DMS 273 treated with DMSO at 0.1 percent for 48 hours (cell line): ENCODE measurements around the gene JOSD1.

Experiments
- DNase-seq: peaks from one replicate; lab custom pipeline; 2025; lab: John Stamatoyannopoulos, UW

The JOSD1 gene

GRCh38 chr22:38733329-38733723, 32.6 kb upstream of the JOSD1 start:
- no peak for DNase-seq

DNA sequence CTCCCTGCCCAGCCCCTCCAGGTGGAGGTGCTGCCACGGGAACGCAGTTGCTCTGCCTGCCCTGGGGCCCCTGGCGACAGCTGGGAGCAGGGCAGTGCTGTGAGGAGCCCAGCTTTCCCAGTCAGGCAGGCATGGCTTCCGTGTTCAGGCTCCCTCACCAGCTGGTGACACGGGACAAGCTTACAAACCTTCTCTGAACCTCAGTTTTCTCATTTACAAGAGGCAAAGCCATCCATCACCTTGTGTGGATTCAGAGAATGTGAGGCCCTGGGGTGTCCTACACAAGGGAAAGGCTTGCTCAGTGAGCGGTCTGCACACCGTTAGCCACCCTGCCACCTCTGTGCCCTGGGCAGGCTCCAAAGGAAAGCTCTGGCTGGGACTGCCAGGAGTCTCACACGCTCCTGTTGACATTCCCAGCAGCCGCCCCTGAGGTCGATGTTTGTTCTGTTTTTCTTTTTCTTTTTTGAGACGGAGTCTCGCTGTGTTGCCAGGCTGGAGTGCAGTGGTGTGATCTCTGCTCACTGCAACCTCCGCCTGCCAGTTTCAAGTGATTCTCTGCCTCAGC, 31.6 kb upstream of the JOSD1 start:
- no peak for DNase-seq

- no peak for DNase-seq
These were observed 31.0 kb upstream of the JOSD1 start for GRCh38 chr22:38731703-38732161.

GRCh38 chr22:38730411-38730871, 29.7 kb upstream of the JOSD1 start:
- DNase-seq: no peak

- no peak for DNase-seq
These were observed 29.2 kb upstream of the JOSD1 start for GRCh38 chr22:38729946-38730345.

- no peak for DNase-seq
These were observed 28.4 kb upstream of the JOSD1 start for GRCh38 chr22:38728871-38729796.

DNA sequence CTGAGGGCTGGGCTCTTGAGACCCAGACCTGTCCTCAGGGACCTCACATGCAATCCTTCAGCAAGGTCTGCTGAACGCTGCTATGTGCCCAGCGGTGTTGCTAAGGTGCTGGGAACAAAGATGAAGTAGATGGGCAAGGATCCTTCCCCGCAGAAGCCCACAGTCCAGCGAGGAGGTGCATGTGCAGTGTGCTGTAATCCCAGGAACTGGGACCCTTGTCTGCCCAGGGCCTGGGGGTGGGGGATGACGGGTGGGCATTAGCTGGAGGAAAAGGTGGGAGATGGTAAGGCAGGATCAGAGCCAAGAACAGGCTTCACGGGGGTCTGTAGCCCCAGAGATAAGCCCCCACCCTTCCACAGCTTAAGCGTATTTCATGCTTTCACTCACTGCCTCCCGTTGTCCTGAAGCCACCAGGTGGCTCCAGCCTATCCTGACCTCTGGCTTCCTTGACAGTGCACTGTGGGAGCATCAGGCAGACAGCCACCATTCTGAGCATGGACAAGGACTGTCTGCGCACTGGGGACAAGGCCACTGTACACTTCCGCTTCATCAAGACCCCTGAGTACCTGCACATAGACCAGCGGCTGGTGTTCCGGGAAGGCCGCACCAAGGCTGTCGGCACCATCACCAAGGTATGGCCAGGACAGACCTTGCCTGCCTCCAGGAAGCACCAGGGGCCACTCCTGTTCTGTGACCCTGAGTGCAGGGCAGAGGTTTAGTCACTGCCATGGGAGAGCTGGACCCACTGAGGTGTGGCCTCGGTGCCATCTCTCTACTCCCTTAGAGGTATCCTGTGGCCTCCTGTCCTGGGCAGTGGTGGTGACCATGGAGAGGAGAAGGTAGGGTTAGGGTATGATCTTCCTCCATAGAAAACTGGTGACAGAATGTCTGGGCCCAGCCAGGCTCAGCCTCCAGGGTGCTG, 27.0 kb upstream of the JOSD1 start:
- no peak for DNase-seq

DNA sequence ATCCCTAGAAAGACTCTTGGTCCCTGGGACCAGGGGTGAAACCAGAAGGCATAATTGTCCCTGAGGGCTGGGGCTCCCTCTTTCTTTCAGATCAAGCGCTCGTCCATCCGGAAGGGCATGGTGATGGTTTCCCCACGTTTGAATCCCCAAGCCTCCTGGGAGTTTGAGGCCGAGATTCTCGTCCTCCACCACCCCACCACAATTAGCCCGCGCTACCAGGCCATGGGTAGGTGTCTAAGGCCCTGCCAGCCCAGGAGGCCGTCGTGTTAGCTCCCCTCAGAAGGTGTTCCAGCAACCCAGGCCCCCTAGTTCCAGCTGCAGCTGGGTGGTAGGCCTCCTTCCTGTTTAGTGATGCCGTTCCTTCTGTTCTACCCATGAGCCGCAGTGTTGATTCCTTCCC, 26.4 kb upstream of the JOSD1 start:
- no peak for DNase-seq

DNA sequence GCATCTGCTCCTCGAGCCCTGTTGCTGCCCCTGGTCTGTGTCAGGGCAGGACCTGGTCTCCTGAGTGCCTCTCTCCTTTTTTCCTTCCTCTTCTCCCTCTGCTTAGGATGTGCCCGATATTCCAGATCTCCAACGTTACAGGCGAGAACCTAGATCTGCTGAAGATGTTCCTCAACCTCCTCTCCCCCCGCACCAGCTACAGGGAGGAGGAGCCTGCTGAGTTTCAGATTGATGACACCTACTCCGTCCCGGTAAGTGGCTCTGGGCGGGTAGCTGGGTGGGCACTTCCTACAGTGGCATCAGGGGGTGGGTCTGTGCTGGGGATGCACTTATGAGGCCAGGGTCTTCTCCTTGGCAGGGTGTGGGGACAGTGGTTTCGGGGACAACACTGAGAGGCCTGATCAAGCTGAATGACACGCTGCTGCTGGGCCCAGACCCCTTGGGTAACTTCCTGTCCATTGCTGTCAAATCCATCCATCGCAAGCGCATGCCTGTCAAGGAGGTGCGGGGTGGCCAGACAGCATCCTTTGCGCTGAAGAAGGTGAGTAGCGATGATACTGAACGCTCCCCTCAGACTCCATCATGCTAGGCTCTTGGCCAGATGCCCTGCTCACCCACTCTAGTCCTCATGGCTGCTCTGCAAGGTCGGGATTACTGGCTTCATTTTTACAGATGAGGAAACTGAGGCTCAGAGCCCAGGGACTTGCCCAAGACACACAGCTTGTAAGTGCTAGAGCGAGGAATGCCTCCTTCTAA, 25.3 kb upstream of the JOSD1 start:
- no peak for DNase-seq

GRCh38 chr22:38724926-38725571, 24.3 kb upstream of the JOSD1 start:
- no peak for DNase-seq

- DNase-seq: no peak
These were observed 23.4 kb upstream of the JOSD1 start for GRCh38 chr22:38724176-38724575.

DNA sequence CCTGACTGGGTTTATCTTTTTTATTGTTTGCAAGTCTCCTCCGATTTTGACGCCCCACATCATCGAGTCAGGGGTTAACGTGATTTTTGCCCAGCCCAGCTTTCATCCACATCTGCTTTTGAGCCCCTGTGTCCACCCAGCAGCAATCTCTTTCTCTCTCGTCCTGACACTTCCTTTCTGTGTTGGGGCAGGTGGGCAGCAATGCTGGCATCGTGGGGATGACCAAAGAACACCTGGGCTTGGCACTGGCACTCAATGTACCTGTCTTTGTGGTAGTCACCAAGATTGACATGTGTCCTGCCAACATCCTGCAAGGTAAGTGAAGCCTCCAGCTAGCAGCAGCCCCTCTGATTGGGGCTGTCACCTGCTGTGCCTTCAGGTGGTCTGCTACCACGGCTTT, 20.8 kb upstream of the JOSD1 start:
- DNase-seq: no peak

- DNase-seq: no peak
These were observed 19.6 kb upstream of the JOSD1 start for GRCh38 chr22:38720350-38720749.

GRCh38 chr22:38719196-38719595, 18.5 kb upstream of the JOSD1 start:
- DNase-seq: no peak

DNA sequence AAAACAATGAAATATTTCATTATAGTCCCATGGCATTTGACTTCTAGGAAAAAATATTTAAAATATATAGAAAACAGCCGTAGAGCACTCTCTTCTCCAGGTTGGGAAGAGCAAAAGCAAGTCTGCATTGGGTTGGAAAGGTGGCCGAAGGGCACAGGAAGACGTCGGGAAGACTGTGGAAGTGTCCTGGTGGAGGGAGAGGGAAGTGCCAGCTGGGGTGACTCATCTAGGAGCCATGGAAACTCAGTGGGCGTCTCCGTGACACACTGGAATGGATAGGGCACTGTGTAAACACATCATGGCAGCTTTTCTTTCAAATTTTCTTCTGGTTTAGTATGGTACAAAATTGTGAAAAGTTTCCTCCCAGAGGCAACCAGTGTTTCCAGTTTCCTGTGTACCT, 17.7 kb upstream of the JOSD1 start:
- DNase-seq: peak; percentile 18

GRCh38 chr22:38717244-38717643, 16.5 kb upstream of the JOSD1 start:
- DNase-seq: no peak

DNA sequence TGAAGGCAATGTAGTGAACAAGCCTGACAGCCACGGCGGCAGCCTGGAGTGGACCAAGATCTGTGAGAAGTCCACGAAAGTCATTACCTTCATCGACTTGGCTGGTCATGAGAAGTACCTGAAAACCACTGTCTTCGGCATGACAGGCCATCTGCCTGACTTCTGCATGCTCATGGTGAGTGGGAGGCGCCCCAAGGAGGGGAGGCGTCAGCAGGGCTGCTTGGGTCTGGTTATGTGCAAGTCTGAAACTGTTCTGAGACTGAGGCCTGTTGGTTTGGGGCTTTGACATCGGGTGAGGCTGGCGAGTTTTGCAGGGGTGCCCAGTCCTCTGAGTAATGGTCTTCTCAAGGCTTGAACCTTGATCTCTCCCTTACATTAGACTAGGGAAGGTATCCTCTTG, 16.1 kb upstream of the JOSD1 start:
- DNase-seq: no peak

DNA sequence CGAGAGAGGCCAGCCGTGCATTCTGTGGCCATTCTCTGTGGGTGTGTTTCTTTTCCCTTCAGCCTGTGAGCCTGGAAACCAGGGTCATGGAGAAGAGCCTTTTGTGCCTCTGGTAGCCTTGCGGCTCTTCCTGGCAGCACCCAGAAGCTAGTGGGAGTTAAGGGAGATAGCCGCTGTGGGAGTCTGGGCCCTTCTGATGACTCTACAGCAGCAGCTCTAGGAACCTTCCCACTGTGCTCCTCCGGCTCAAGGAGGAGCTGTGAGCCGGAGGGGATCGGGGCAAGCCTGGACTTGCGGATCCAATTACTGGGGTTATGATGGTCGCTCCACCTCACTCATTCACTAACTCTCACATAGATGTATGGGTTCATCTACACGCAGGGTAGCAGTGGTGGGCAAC, 15.5 kb upstream of the JOSD1 start:
- DNase-seq: no peak

DNA sequence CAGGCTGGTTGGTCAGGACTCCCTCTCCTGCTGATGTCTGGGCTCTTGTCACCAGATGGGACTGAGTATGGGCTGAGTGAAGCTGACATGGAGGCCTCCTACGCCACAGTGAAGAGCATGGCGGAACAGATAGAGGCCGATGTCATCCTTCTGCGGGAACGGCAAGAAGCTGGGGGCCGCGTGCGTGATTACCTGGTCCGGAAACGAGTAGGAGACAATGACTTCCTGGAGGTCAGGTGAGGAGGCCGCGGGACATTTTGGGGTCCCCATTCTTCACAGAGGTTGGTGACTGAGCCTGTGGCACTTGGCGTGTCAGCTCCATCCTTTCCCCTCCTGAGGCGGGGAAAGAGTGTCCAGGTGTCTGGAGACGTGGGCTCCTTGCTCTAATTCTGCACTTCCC, 15.1 kb upstream of the JOSD1 start:
- no peak for DNase-seq

DNA sequence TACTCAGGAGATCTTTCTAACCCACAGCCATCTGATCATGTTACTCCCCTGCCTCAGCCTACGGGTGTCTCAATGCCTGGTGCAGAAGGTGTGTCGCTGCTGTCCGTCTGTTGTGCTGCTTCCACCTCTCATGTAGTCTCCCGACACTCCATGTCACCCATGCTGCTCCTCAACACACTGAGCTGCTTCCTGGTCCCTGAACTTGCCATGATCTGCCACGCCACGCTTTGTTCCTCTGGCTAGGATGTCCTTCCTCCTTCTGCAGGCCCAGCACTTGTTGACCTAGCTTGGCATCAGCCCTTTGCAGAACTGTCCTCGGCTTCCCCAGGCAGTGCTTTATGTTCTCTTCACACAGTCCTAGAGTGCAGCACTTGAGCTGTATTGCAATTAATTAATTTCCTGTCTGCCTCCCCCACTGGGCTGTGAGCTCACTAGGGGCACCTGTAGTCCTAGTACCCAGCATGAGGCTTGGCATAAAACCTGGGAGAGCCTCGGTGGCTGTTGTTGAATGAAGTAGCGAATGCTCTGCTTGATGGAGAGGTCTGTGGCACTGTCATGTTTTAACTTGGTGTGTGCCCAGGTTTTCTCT, 14.5 kb upstream of the JOSD1 start:
- DNase-seq: no peak

- no peak for DNase-seq
These were observed 13.2 kb upstream of the JOSD1 start for GRCh38 chr22:38713921-38714320.
